HG03064 (cell line): Measurements from ENCODE around the gene DUXB.

ENCODE experiments used
- ATAC-seq: cut with Tn5 transposase; IDR thresholded peaks from one replicate; pipeline ENCODE4 v1.9.1; 2021; ENCODE audit warnings: low read depth; ENCODE audit not compliant: unreplicated experiment

DUXB gene

DNA sequence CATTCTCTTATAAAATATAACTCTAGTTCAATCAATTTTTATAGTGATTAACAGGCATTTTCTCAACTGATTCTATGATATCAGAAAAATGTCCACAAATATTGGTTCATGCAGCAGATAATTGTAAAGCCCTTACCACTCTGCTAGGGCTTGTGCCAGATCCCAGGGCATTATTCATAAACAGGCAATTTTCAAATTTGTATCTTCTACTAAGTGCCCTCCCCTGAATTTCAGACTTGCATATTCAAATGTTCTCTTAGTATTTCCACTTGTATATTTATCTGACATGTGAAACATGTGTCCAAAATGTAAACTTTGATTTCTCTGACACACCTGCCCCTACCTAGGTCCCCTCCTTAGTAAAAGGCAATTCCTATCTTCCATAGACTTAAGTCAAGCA, 33.8 kb downstream of the DUXB start:
- no peak for ATAC-seq

DNA sequence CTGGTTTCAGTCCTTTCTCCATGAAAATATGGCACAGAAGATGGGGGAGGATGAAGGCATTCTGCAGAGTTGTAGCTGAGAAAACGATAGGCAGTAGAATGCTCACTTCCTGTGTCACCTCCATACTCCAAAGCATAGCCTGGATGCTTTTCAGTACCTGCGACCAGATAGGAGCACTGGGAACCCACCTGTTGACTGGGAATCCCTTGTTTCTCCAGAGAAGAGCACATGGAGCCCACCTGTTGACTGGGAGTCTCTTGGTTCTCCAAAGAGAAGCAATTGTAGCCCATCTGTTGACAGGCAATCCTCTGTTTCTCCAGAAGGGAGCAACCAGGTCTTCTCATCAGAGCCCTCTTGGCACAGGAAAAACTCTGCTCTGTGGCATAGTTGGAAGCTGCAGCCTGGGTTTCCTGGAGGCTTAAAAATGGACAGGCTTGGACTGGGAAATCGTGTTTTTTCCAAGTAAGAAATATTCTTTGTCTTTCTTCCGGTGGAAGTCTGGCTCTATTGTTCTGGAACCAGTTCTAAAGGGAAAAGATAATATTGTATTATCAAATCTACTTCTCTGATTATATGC, 40.4 kb downstream of the DUXB start:
- no peak for ATAC-seq

- no peak for ATAC-seq
Observed at GRCh38 chr16:75660321-75660720, 40.9 kb downstream of the DUXB start.

DNA sequence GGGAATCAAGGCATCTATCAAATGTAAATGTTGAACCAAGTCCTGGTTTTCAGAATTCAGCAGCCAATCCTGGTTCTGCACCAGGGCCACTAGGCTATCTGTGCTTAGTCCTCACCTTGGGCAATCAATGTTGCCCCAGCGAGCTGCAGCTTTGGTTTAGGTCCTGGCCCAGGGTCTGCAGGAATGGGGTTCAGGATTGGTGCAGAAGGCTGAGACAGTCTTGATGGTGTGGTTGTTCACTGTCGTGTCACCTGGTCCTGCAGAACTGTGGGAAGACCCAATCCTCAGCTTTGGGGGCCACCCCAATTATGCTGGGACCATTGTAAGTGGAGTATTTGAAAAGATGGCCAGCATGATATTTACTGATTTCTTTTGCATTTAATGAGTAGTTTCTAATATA, 43.1 kb downstream of the DUXB start:
- no peak for ATAC-seq

DNA sequence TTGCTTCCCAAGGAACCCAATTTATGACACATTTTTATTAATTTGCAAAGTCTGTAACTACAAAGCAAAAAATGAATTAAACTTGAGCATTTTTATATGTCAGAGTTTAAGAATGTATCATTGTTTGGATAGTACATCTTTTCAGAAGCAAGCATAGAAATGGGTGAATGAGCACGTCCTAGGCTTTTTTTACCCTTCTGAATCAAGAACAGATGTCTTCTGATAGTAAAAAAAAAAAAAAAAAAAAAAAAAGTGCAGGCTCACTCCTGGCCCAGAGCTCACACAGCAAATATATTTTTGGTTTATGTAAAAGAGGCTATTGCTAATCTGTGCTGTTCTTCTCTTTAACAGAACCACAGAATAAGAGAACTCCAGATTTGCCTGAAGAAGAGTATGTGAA, 47.3 kb downstream of the DUXB start:
- no peak for ATAC-seq

GRCh38 chr16:75648265-75649076, 52.8 kb downstream of the DUXB start:
- ATAC-seq: peak; percentile 31

DNA sequence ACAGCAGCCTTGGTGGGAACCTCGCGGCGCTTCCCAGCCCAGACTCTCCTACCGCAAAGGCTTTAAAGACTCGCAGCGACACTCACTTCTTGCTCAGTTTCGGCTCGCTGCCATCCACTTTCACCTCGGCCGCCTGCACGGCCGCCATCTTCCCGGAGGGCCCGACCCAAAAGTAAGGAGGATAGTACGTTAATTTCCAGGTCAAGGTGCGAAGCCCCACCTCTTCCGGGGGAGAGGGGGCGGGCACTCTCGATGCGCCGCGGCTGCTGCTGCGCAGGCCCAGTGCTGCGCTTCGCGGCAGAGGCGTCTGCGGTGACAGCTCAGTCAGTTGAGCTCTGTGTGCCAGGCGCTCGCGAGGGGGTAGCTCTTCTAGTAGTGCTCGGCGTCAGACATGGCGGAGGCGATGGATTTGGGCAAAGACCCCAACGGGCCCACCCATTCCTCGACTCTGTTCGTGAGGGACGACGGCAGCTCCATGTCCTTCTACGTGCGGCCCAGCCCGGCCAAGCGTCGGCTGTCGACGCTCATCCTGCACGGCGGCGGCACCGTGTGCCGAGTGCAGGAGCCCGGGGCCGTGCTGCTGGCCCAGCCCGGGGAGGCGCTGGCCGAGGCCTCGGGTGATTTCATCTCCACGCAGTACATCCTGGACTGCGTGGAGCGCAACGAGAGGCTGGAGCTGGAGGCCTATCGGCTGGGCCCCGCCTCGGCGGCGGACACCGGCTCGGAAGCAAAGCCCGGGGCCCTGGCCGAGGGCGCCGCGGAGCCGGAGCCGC, 53.6 kb downstream of the DUXB start, which contains the start of the genes KARS1 and TERF2IP:
Gene KARS1, minus strand, starts transcription at position 174 of the 773 bp plus-strand sequence. Its CDS starts 26 bp downstream, at position 148.
Gene TERF2IP, plus strand, starts transcription at position 282 of the 773 bp plus-strand sequence. Its CDS starts 110 bp downstream, at position 392.
- ATAC-seq: peak; percentile 81

GRCh38 chr16:75647112-75647491, 54.2 kb downstream of the DUXB start:
- peak; percentile 15 for ATAC-seq

GRCh38 chr16:75644240-75645012, 56.8 kb downstream of the DUXB start:
- no peak for ATAC-seq
